ENCODE measurements around the gene TAF4B. TPM values are rescaled to one million over a fixed set of nuclear protein-coding genes. Genes with fewer than 3 reads are reported as not detected.

TAF4B gene
- total RNA-seq, 1 donor: 5.1 TPM

GRCh38 chr18:26440644-26441043, 214.4 kb downstream of the TAF4B start:
- no peak overlapping the region for H3K4me2 ChIP-seq (ENCODE audit: insufficient read depth, low read length)
- H4K20me1 ChIP-seq (ENCODE audit: insufficient read depth, low read length): no peaks in the 10 kb centered on the region
- peaks cover 16% of the 10 kb centered on the region for H3K4me1 ChIP-seq (ENCODE audit: insufficient read depth, low read length)
- TF ChIP-seq CTCF (IDR thresholded peaks at IDR 0.05; ENCODE audit: extremely low read depth, low read depth, low read length): no peak
- no peak overlapping the region for H3K4me3 ChIP-seq (ENCODE audit: insufficient read depth, low read length)
- H3K27me3 ChIP-seq (ENCODE audit: insufficient read depth, low read length): no peaks in the 10 kb centered on the region
- no peak overlapping the region for H3K27ac ChIP-seq (ENCODE audit: low read depth, low read length)
- H2AFZ ChIP-seq (ENCODE audit: low read length): no peak overlapping the region
- H3K79me2 ChIP-seq (ENCODE audit: insufficient read depth, low read length): no peaks in the 10 kb centered on the region
- DNase-seq (ENCODE audit: insufficient read length, low spot score, missing footprints): no peak
- H3K36me3 ChIP-seq (ENCODE audit: insufficient read depth, low read length): no peaks in the 10 kb centered on the region
- no peaks in the 10 kb centered on the region for H3K9me3 ChIP-seq (ENCODE audit: low read depth, low read length)

Small RNA genes lying within 50 kb of the gene (small RNA-seq; reads per million reads assigned to genes)
- not detected for gene RNU6-1289P

Other genes with a start within 250 kb of the TAF4B start
- 120 and 132 TPM in 2 replicates for gene SS18, start 135.8 kb upstream of the TAF4B start, total RNA-seq
- gene PSMA8, start 92.6 kb upstream of the TAF4B start, total RNA-seq: not detected in 2 replicates

All from osteoblast (primary cell).